ENCODE results near the gene RTN4R. TPM values are rescaled to one million over a fixed set of nuclear protein-coding genes. Genes with fewer than 3 reads are reported as not detected.

RTN4R gene
- total RNA-seq, 1 experiment from 2014 or later, result 19.0 TPM

- CTCF ChIA-PET, result interaction anchor here (0.7 to 1.9 kb wide), 2 partner anchors 30 to 127 kb away, joined by 3 to 13 read pairs; no protein-coding TSS in a partner anchor
- no peak overlapping the region for H3K9ac ChIP-seq (ENCODE audit: low read length)
Observed at GRCh38 chr22:20283674-20284066, 15.6 kb upstream of the RTN4R start.

GRCh38 chr22:20282901-20283673 is 15.0 kb upstream of the RTN4R start:
- ChIA-PET RAD21 (ENCODE audit: low non-redundant PET in 1 of 2, low total read pairs in 2 of 2, uncharacterized antibody in 2 of 2, unreplicated experiment in 2 of 2) (interaction anchor here in 1 of 2 experiments (1.3 kb wide), 1 partner anchor 126 kb away, joined by 3 read pairs; no protein-coding TSS in a partner anchor), CTCF (interaction anchor here (0.7 to 1.9 kb wide), 2 partner anchors 30 to 126 kb away, joined by 3 to 13 read pairs; no protein-coding TSS in a partner anchor), POLR2A (interaction anchor here (0.7 kb wide), 1 partner anchor 119 kb away, joined by 3 read pairs; no protein-coding TSS in a partner anchor)
- Histone ChIP-seq H3K4me3 (replicated peaks in 1 of 2; ENCODE audit: low read depth in 1 of 2, low read length in 2 of 2) (no peak overlapping the region), H3K27ac (ENCODE audit: low read depth, low read length) (no peak overlapping the region), H2AFZ (ENCODE audit: low read depth, low read length, poor library complexity, severe bottlenecking) (no peak overlapping the region), H3K4me1 (ENCODE audit: control insufficient read depth in 1 of 2, insufficient read depth in 2 of 2, low read length in 2 of 2) (peaks cover 0 to 6% of the 10 kb centered on the region in 2 experiments; a peak in 2 of 4 replicates), H3K79me2 (ENCODE audit: insufficient read depth, low read length) (no peaks in the 10 kb centered on the region), H3K27me3 (ENCODE audit: insufficient read depth, low read length) (no peaks in the 10 kb centered on the region), H3K4me2 (ENCODE audit: low read length) (no peak overlapping the region), H4K20me1 (ENCODE audit: insufficient read depth) (no peaks in the 10 kb centered on the region), H3K9ac (ENCODE audit: low read length) (no peak overlapping the region), H3K36me3 (ENCODE audit: control insufficient read depth in 1 of 2, insufficient read depth in 2 of 2, low read length in 2 of 2) (no peaks in the 10 kb centered on the region), H3K9me2 (ENCODE audit: insufficient read depth) (no peaks in the 10 kb centered on the region), H3K9me3 (ENCODE audit: control insufficient read depth in 1 of 2, insufficient read depth in 1 of 2, low read depth in 1 of 2, low read length in 2 of 2) (no peaks in the 10 kb centered on the region)
- intact Hi-C loops (cut with micrococcal nuclease), result no loop called here
- TF ChIP-seq EZH2 (IDR thresholded peaks at IDR 0.05) (no peak), JUND (IDR thresholded peaks at IDR 0.05) (no peak), ZFX (IDR thresholded peaks at IDR 0.05) (no peak), POLR2A (IDR thresholded peaks at IDR 0.05; ENCODE audit: borderline replicate concordance, extremely low read depth, insufficient read depth, insufficient read length) (no peak), ELF1 (IDR thresholded peaks at IDR 0.05; ENCODE audit: borderline replicate concordance, low read depth) (no peak)
- ATAC-seq, result no peak
- DNase-seq (ENCODE audit: low read depth, low spot score), result no peak
- BruUV-seq (replicated peaks), result no TSS peak

More at GRCh38 chr22:20283674-20284066, 15.6 kb upstream of the RTN4R start:
- H4K20me1 ChIP-seq (ENCODE audit: insufficient read depth), result no peaks in the 10 kb centered on the region
- H3K9me2 ChIP-seq (ENCODE audit: insufficient read depth), result no peaks in the 10 kb centered on the region
- H3K27ac ChIP-seq (ENCODE audit: low read depth, low read length), result no peak overlapping the region
- H3K79me2 ChIP-seq (ENCODE audit: insufficient read depth, low read length), result no peaks in the 10 kb centered on the region
- ATAC-seq, result no peak
- TF ChIP-seq SIN3A (IDR thresholded peaks at IDR 0.05; ENCODE audit: low read depth), result no peak
- TF ChIP-seq YY1 (IDR thresholded peaks at IDR 0.05; ENCODE audit: extremely low read depth, insufficient replicate concordance, low read depth, low read length), result no peak
- TF ChIP-seq ZFX (IDR thresholded peaks at IDR 0.05), result no peak
- TF ChIP-seq TCF7L2 (IDR thresholded peaks at IDR 0.05; ENCODE audit: borderline replicate concordance, extremely low read depth, insufficient read depth, insufficient read length), result no peak
- TF ChIP-seq SRF (IDR thresholded peaks at IDR 0.05; ENCODE audit: low read depth), result no peak
- TF ChIP-seq POLR2AphosphoS5 (IDR thresholded peaks at IDR 0.05; ENCODE audit: low read depth, low read length), result no peak
- no peak for TF ChIP-seq CEBPB (IDR thresholded peaks at IDR 0.05; ENCODE audit: low read depth)
- ChIA-PET POLR2A (interaction anchor here (0.7 kb wide), 1 partner anchor 119 kb away, joined by 3 read pairs; no protein-coding TSS in a partner anchor), RAD21 (ENCODE audit: low non-redundant PET in 1 of 2, low total read pairs in 2 of 2, uncharacterized antibody in 2 of 2, unreplicated experiment in 2 of 2) (no interaction called here)
- H3K4me3 ChIP-seq (replicated peaks in 1 of 2; ENCODE audit: low read depth in 1 of 2, low read length in 2 of 2), result no peak overlapping the region
- no peaks in the 10 kb centered on the region for H3K27me3 ChIP-seq (ENCODE audit: insufficient read depth, low read length)
- no TSS peak for BruUV-seq (replicated peaks)
- no peak overlapping the region for H2AFZ ChIP-seq (ENCODE audit: low read depth, low read length, poor library complexity, severe bottlenecking)
- H3K4me1 ChIP-seq (ENCODE audit: control insufficient read depth in 1 of 2, insufficient read depth in 2 of 2, low read length in 2 of 2), result peaks cover 0 to 6% of the 10 kb centered on the region in 2 experiments; a peak in 2 of 4 replicates
- no peak for DNase-seq (ENCODE audit: low read depth, low spot score)
- intact Hi-C loops (cut with micrococcal nuclease), result no loop called here
- no peaks in the 10 kb centered on the region for H3K36me3 ChIP-seq (ENCODE audit: control insufficient read depth in 1 of 2, insufficient read depth in 2 of 2, low read length in 2 of 2)
- H3K4me2 ChIP-seq (ENCODE audit: low read length), result no peak overlapping the region
- no peaks in the 10 kb centered on the region for H3K9me3 ChIP-seq (ENCODE audit: control insufficient read depth in 1 of 2, insufficient read depth in 1 of 2, low read depth in 1 of 2, low read length in 2 of 2)

All from HCT116 (cell line).